HG03064 (cell line): ENCODE results near the gene CREG1.
"Not testable (repeated sequence)": the region's sequence is repeated elsewhere in the genome, so short reads cannot be mapped to it uniquely, and the experiment has no call there.

Experiments
- ATAC-seq: cut with Tn5 transposase; IDR thresholded peaks from one replicate; pipeline ENCODE4 v1.9.1; 2021; ENCODE audit warnings: low read depth; ENCODE audit not compliant: unreplicated experiment

CREG1 gene

GRCh38 chr1:167553136-167554027, at the start of gene CREG1:
TSS of gene CREG1 (minus strand) at chr1:167553762.
- ATAC-seq: peak; percentile 99

GRCh38 chr1:167602840-167603239, 49.3 kb upstream of the CREG1 start:
- ATAC-seq: no peak

GRCh38 chr1:167601442-167602383, 48.2 kb upstream of the CREG1 start:
- ATAC-seq: no peak

- ATAC-seq: peak; percentile 53
Measured at GRCh38 chr1:167599957-167600581, 46.5 kb upstream of the CREG1 start.

- ATAC-seq: no peak
Measured at GRCh38 chr1:167594822-167595221, 41.3 kb upstream of the CREG1 start.

- no peak for ATAC-seq
Measured at GRCh38 chr1:167593860-167594259, 40.3 kb upstream of the CREG1 start.

- ATAC-seq: no peak
Measured at GRCh38 chr1:167592475-167592874, 38.9 kb upstream of the CREG1 start.

GRCh38 chr1:167588361-167588760, 34.8 kb upstream of the CREG1 start:
- no peak for ATAC-seq

- no peak for ATAC-seq
Measured at GRCh38 chr1:167587872-167588271, 34.3 kb upstream of the CREG1 start.

GRCh38 chr1:167587342-167587741, 33.8 kb upstream of the CREG1 start:
- no peak for ATAC-seq

- no peak for ATAC-seq
Measured at GRCh38 chr1:167584581-167584980, 31.0 kb upstream of the CREG1 start.

- ATAC-seq: no peak
Measured at GRCh38 chr1:167582722-167583121, 29.2 kb upstream of the CREG1 start.

GRCh38 chr1:167582064-167582463, 28.5 kb upstream of the CREG1 start:
- ATAC-seq: no peak

- ATAC-seq: no peak
Measured at GRCh38 chr1:167579986-167580385, 26.4 kb upstream of the CREG1 start.

- no peak for ATAC-seq
Measured at GRCh38 chr1:167578939-167579521, 25.5 kb upstream of the CREG1 start.

- ATAC-seq: no peak
Measured at GRCh38 chr1:167575649-167576048, 22.1 kb upstream of the CREG1 start.

- ATAC-seq: no peak
Measured at GRCh38 chr1:167573035-167573434, 19.5 kb upstream of the CREG1 start.

- ATAC-seq: not testable (repeated sequence)
Measured at GRCh38 chr1:167570712-167571111, 17.1 kb upstream of the CREG1 start.

- ATAC-seq: no peak
Measured at GRCh38 chr1:167567663-167568062, 14.1 kb upstream of the CREG1 start.

- no peak for ATAC-seq
Measured at GRCh38 chr1:167566766-167567165, 13.2 kb upstream of the CREG1 start.
